Frontal cortex (tissue), 4 donors: Measurements from ENCODE around the gene ACSM3. TPM values are rescaled to one million over a fixed set of nuclear protein-coding genes. Genes with fewer than 3 reads are reported as not detected.
"Not testable (repeated sequence)": the region's sequence is repeated elsewhere in the genome, so short reads cannot be mapped to it uniquely, and the experiment has no call there.

Experiments
- DNase-seq, 2 donors: peaks; one replicate each; pipeline ENCODE4 v3.0.0; 2012; ENCODE audit warnings: low spot score in 2 of 2
- FAIRE-seq: peaks from 2 replicates; lab custom pipeline; 2012; peaks lifted over from hg19 to GRCh38; lab: Jason Lieb, UNC
- total RNA-seq: library from RNA; depleted of rRNA; stranded (reverse); fragments of >200 nt; gene quantifications from one replicate; pipeline ENCODE4 v1.2.3, GENCODE V29; 2014
- donor health status: control.
- donor health status: control.
- donor health status: control.

Gene ACSM3
- total RNA-seq = 1.6 TPM

- peak in 1 of 2 donors; percentile 3 for DNase-seq
- no peak for FAIRE-seq
Observed at GRCh38 chr16:20763461-20764232, at the start of gene ACSM3. Gene ACSM3 (plus strand): TSS chr16:20764014. CDS start chr16:20770035, 6,021 bp downstream.

- FAIRE-seq, DNase-seq: not testable (repeated sequence)
Observed at GRCh38 chr16:20717718-20718117, 46.1 kb upstream of the ACSM3 start.

- no peak for DNase-seq
- FAIRE-seq = no peak
Observed at GRCh38 chr16:20720251-20720650, 43.6 kb upstream of the ACSM3 start.

- FAIRE-seq (no peak), DNase-seq (no peak)
Observed at GRCh38 chr16:20726661-20727060, 37.2 kb upstream of the ACSM3 start.

- FAIRE-seq (no peak), DNase-seq (no peak)
Observed at GRCh38 chr16:20727181-20727580, 36.6 kb upstream of the ACSM3 start.

GRCh38 chr16:20729141-20729540 lies 34.7 kb upstream of the ACSM3 start:
- FAIRE-seq (no peak), DNase-seq (no peak)

GRCh38 chr16:20734056-20734455 lies 29.8 kb upstream of the ACSM3 start:
- DNase-seq (no peak), FAIRE-seq (no peak)

GRCh38 chr16:20734782-20735181 lies 29.0 kb upstream of the ACSM3 start:
- no peak for DNase-seq
- no peak for FAIRE-seq

GRCh38 chr16:20735490-20735889 lies 28.3 kb upstream of the ACSM3 start:
- FAIRE-seq = no peak
- DNase-seq = no peak

- DNase-seq = no peak
- no peak for FAIRE-seq
Observed at GRCh38 chr16:20740007-20740883, 23.6 kb upstream of the ACSM3 start.

GRCh38 chr16:20740901-20741521 lies 22.8 kb upstream of the ACSM3 start:
- peak; percentile 72 to 85 for DNase-seq
- no peak for FAIRE-seq

- FAIRE-seq (no peak), DNase-seq (peak; percentile 77 to 95)
Observed at GRCh38 chr16:20741554-20742285, 22.1 kb upstream of the ACSM3 start, which contains the start of gene THUMPD1. Gene THUMPD1 (minus strand): TSS chr16:20741818. CDS start chr16:20741739, 79 bp downstream.

GRCh38 chr16:20743591-20743990 lies 20.2 kb upstream of the ACSM3 start:
- FAIRE-seq (no peak), DNase-seq (no peak)

- no peak for FAIRE-seq
Observed at GRCh38 chr16:20744922-20745440, 18.8 kb upstream of the ACSM3 start.

GRCh38 chr16:20746461-20746860 lies 17.4 kb upstream of the ACSM3 start:
- FAIRE-seq (no peak), DNase-seq (no peak)

More at GRCh38 chr16:20744922-20745440, 18.8 kb upstream of the ACSM3 start:
- no peak for DNase-seq

GRCh38 chr16:20747030-20747816 lies 16.6 kb upstream of the ACSM3 start:
- DNase-seq = no peak
- FAIRE-seq = no peak

- DNase-seq = no peak
- no peak for FAIRE-seq
Observed at GRCh38 chr16:20749474-20749873, 14.3 kb upstream of the ACSM3 start.

- DNase-seq (no peak), FAIRE-seq (no peak)
Observed at GRCh38 chr16:20750558-20750957, 13.3 kb upstream of the ACSM3 start.

GRCh38 chr16:20753727-20754126 lies 10.1 kb upstream of the ACSM3 start:
- no peak for DNase-seq
- no peak for FAIRE-seq
